Measurements from ENCODE around the gene RBM43. TPM values are rescaled to one million over a fixed set of nuclear protein-coding genes. Genes with fewer than 3 reads are reported as not detected.
A peak's percentile ranks its signal among the peaks of the same experiment; 100 is the strongest.

The RBM43 gene
- total RNA-seq, 1 donor from 2014 or later = 7.2 TPM

DNA sequence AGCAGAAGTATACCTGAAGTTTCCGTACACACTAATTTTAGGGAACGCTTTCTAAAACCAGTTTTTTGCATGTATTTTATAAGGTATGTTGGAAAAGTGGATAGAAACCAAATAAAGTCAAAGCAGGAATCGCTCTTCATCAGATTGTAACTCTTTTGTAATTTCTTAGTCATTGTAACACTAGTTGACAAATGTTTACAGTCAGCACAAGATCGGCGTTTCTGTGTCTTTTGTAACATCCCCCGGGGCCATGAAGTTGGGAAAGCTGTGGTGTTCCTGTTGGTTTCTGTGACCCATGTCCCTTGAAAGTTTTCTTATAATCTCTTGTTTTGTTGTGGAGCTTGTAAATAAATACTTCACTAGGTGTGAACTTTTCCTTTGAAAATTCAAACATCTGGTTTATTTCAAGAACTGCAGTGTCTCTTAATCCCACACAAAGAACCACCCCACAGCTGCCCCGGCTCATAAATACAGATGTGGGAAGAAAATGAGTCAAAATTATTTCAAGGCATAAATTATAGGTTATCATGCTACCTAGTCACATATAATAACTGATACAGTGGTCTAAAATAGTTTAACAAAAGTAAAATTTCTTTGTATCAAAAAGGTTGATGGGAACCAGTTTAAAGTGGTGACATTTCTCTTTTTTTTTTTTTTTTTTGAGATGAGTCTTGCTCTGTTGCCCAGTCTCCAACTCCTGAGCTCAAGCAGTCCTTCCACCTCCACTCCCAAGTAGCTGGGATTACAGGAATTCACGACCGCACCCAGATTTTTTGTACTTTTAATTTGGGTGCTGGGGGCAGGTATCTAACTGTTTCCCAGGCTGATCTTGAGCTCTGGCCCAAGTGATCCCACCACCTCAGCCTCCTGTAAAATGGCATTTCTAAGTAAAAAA lies 28.6 kb upstream of the RBM43 start:
- Mint-ChIP-seq H3K27ac (peak overlapping the region; percentile 96), H3K36me3 (no peaks in the 10 kb centered on the region), H3K27me3 (ENCODE audit: low read depth) (no peaks in the 10 kb centered on the region), H3K4me3 (peak overlapping the region; percentile 77), H3K4me1 (peaks cover 14% of the 10 kb centered on the region), H3K9me3 (no peaks in the 10 kb centered on the region)
- DNase-seq (ENCODE audit: low spot score in 2 of 2, unreplicated experiment in 2 of 2) = no peak
- TF ChIP-seq CTCF (IDR thresholded peaks at IDR 0.05; ENCODE audit: unreplicated experiment) = no peak

- H3K36me3 Mint-ChIP-seq = peaks cover 3% of the 10 kb centered on the region
- peaks cover 4% of the 10 kb centered on the region for H3K9me3 Mint-ChIP-seq
- no peak for DNase-seq (ENCODE audit: low spot score in 2 of 2, unreplicated experiment in 2 of 2)
- TF ChIP-seq CTCF (IDR thresholded peaks at IDR 0.05; ENCODE audit: unreplicated experiment) = no peak
- peaks cover 14% of the 10 kb centered on the region for H3K4me1 Mint-ChIP-seq
- no peaks in the 10 kb centered on the region for H3K27me3 Mint-ChIP-seq (ENCODE audit: low read depth)
- H3K4me3 Mint-ChIP-seq = peak overlapping the region; percentile 77
- H3K27ac Mint-ChIP-seq = peak overlapping the region; percentile 52
Measured at GRCh38 chr2:151287513-151288250, 26.0 kb upstream of the RBM43 start.

GRCh38 chr2:151282401-151282800 lies 20.7 kb upstream of the RBM43 start:
- Mint-ChIP-seq H3K27me3 (ENCODE audit: low read depth) (no peaks in the 10 kb centered on the region), H3K4me3 (no peak overlapping the region), H3K36me3 (peaks cover 18% of the 10 kb centered on the region), H3K9me3 (peaks cover 4% of the 10 kb centered on the region), H3K27ac (no peak overlapping the region), H3K4me1 (no peaks in the 10 kb centered on the region)
- DNase-seq (ENCODE audit: low spot score in 2 of 2, unreplicated experiment in 2 of 2) = no peak
- no peak for TF ChIP-seq CTCF (IDR thresholded peaks at IDR 0.05; ENCODE audit: unreplicated experiment)

DNA sequence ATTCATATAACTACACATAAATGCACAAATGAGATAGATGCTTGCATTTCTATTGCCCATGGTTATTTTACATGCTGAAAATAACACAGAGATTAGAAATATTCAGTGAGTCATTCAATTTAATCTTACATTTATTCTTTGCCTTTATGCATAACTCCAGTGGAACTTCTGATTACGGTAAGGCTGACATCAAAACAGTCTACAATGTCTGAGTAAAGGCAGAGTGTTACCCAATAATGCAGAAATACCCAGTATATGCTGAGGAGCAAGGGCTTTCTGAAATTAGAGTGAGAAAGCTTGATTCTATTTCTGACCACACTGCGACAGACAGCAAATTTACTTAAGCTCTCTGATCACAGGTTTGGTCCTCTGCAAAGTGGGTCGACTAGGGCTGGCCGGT lies 18.6 kb upstream of the RBM43 start:
- H3K27me3 Mint-ChIP-seq (ENCODE audit: low read depth) = no peaks in the 10 kb centered on the region
- peaks cover 4% of the 10 kb centered on the region for H3K4me1 Mint-ChIP-seq
- no peak for DNase-seq (ENCODE audit: low spot score in 2 of 2, unreplicated experiment in 2 of 2)
- H3K27ac Mint-ChIP-seq = no peak overlapping the region
- no peak overlapping the region for H3K4me3 Mint-ChIP-seq
- H3K9me3 Mint-ChIP-seq = peaks cover 4% of the 10 kb centered on the region
- TF ChIP-seq CTCF (IDR thresholded peaks at IDR 0.05; ENCODE audit: unreplicated experiment) = no peak
- peaks cover 34% of the 10 kb centered on the region for H3K36me3 Mint-ChIP-seq

DNA sequence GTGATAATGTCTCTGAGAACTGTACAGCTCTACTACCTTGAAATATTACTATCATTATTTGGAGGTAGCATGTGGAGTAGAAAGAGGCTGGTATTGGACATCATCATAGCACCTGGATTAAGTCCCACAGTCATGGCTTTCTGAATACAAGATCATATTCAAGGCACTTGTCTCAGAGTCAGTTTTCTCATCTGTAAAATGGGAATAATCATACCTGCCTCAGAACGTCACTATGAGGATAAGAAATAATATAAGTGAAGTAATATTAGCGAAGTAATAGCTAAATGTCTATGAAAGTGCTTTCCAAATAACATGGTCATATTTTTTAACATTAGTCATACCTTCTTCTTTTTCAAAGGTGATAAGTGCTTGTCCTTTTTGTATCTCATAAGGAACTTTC lies 16.8 kb upstream of the RBM43 start:
- Mint-ChIP-seq H3K9me3 (no peaks in the 10 kb centered on the region), H3K4me3 (no peak overlapping the region), H3K36me3 (peaks cover 39% of the 10 kb centered on the region), H3K27me3 (ENCODE audit: low read depth) (no peaks in the 10 kb centered on the region), H3K4me1 (peaks cover 4% of the 10 kb centered on the region), H3K27ac (no peak overlapping the region)
- DNase-seq (ENCODE audit: low spot score in 2 of 2, unreplicated experiment in 2 of 2) = no peak
- TF ChIP-seq CTCF (IDR thresholded peaks at IDR 0.05; ENCODE audit: unreplicated experiment) = no peak

Measured in mesothelial cell of epicardium (in vitro differentiated cells).